Smooth muscle cell of the brain vasculature (primary cell): ENCODE data around the gene GOT1.

Experiments
- DNase-seq: peaks from one replicate; pipeline ENCODE4 v3.0.0-alpha.2; 2012; ENCODE audit warnings: low read depth, low spot score

GOT1 gene

DNA sequence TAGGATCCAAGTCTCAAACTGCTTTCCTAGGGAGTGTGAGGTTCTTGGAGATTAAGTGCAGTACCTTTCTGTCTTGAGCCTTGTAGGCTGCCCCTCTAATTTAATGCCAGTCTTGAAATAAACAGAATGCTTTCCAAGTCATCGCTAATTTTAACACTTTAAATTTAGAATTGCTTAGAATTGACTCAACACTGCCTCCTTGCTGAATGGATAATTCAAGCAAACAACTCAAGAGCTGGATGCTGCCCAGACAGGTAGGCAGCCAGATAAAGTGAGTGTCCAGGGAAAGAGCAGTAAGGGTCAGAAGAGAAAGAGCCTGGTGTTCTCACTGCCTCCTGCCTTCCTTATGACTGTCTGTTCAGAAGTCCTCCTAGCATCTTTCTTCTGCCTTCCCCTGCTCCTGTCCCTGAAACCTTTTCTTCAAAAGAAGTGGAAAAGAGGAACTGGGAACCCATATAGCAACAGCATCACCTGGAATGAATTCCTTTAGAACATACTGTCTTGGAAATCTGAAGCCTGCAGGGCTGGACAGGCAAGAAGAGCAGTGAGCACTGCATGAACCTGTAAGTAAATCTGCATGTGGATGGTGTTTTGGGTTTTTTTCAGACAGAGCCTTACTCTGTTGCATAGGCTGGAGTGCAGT is 3.1 kb upstream of the GOT1 start:
- DNase-seq: no peak

DNA sequence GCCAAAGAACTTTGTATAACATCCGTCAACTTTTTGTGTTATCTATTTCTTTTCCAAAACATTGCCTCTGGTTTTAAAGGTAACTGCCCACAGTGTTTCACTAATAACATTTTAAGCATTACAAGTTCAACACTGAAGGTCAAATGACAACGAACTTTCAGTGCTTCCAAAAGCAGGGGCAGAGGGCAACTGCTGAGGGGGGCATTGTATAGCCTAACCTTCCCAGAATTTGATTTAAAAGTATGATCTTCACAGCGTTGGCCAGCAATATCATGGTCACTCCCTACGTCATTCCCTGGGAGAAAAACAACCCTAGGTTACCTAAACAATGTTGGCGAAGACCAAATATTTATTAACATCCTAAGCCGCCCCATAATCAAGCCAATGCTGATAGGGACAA is 2.5 kb upstream of the GOT1 start:
- DNase-seq: no peak

DNA sequence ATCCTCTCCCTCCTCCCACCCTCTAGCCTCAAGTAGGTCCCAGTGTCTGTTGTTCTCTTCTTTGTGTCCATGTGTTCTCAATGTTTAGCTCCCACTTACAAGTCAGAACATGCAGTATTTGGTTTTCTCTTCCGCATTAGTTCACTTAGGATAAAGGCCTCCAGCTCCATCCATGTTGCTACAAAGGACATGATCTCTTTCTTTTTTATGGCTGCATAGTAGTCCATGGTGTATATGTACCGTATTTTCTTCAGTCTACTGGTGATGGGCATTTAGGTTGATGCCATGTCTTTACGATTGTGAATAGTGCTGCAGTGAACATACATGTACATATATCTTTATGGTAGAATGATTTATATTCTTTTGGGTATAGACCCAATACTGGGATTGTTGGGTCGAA is 1.6 kb upstream of the GOT1 start:
- DNase-seq: no peak

DNA sequence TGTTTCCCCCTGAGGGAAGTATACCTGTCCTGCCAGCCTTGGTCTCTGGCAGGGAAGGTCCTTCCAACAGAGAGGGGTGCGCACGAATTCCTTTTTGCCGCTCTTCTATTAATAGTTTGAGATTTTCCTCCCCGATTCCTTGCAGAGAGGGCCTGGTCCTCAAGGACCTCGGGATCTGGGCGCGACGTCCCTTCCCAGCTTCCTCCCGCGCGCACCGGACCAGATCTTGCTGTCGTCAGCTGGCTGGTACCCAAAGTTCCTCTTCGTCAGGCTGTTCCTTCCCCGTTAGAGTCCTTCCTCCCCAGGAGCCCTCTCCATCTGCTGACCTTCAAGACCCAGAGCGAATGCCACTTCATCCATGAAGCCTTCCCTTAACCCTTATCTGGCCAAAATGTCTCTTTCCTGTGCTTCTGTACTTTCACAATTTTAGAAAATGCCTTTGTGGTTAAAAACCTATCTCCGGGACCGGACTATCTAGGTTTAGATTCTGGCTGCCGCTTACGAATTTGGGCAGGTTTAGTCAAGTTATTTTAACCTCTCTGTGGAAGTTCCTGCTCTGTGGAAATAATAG is 851 bp upstream of the GOT1 start:
- DNase-seq: no peak

DNA sequence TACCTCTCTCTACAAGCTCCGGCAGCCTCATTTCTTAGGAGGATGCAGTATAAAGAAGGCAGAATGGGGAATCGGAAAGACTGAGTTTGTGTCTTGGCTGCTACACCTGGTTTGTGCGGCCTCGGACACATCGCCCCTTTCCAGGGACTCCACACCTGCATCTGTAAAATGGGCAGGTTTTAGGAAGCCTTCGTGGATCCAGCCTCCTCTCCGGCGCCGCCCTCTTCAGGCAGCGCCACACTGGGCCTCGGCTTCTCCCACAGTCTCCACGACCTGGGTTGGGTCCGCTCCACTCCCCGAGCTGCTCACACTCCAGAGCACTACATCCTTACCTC is 341 bp downstream of the GOT1 start:
- no peak for DNase-seq

DNA sequence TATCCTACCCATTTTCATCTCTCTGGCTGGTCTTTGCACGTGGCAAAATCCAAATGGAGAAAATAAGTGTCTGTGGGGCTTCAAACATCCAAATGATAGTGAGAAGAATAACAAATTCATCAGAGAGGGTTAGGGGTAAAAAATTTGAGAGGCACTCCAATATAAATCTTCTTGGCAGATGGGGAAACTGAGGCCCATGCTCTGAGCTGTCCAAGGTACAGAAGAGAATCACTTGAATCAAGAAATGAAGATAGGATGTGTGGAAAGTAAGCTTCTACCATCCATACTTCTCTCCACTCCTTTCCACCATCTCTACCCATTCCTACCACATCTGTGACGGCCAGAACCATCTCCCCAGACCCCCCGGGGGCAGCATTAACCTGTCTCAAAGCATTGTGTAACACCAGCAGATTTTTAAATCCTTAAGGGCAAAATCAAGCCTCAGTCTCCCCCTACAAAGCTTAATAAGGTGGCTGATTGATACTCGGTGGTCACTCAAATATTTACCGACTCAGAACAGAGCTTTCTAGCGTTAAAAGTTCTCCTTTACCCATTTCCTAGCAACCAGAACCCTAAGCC is 818 bp downstream of the GOT1 start:
- no peak for DNase-seq

DNA sequence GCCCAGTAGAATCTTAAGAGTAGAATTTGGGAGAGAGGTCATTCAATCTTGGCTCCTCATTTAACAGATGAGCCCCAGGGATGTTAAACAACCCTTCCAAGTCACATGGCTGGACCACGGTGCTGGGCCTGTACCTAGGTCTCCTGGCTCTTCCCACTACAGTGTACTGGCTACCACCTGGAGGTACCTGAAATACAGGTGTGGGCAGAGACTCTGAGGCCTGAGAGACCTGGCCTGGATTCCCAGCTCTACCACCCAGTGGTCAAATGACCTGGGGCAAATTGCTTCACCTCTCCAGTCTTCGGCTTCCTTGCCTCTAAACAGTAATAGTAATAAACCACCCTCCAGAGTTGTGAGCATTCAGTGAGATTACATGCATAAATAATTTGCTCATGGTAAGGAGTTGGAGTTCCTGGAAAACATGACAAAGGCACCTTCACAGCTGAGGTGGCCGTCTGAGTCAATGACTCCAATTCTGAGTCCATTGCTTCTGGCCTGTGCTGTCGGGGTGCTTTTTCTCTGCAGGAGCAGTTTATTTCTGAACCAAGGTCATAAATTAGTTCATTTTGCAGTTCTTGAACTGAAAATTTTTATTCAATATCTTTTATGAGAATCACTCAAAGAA is 2.7 kb downstream of the GOT1 start:
- DNase-seq: no peak

DNA sequence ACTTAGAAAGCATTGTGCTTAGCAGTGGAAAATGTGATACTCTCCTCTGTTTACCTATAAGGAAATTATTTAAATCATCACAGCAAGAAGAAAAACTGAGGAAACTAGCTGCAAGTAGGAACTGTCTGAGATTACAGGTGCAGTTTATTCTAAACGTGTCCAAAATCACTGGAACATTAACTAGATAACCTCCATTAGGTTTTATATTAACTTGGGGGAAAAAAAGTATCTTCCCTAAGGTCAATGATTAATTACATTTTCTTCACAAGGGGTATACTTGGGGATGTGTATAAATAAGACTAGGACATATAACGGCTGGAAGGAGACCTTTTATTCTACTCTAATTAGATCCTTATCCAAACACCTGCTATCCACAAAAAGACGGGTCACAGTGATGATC is 3.7 kb downstream of the GOT1 start:
- no peak for DNase-seq

DNA sequence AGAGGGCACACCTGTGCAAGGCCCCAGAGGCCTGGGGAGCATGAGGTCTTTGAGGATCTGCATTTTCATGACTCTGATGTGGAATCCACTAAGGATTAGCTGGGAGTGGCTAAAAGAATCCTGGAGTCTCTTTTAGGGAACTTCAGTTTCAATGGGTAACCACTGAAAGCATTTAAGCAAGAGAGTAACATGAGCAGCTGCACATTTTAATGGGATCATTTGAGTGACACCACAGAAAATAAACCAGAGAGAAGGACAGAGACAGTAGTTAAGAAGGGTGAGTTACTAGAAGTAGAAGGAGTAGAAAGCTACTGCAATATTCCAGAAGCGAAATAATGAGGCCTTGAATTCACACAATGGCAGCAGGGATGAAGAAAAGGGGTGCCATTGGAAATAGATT is 5.2 kb downstream of the GOT1 start:
- DNase-seq: no peak

DNA sequence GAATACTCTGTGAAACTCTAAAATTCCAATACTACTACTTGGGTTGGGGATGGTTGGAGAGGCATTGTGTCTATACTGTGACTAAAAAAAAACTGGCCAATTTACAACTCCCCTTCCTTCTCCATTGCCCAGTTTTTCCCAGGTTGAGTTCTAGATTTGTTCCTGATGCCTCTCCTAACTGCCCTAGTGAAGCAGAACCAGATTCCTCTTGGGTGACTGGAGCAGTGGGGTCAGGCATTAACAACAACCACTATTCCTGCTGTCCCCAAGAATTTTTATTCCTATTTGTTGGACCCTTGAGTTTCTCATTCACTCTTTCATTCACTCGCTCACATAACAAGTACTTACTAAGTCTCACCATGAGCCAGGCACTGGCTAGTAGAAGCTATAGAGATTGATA is 5.8 kb downstream of the GOT1 start:
- no peak for DNase-seq

DNA sequence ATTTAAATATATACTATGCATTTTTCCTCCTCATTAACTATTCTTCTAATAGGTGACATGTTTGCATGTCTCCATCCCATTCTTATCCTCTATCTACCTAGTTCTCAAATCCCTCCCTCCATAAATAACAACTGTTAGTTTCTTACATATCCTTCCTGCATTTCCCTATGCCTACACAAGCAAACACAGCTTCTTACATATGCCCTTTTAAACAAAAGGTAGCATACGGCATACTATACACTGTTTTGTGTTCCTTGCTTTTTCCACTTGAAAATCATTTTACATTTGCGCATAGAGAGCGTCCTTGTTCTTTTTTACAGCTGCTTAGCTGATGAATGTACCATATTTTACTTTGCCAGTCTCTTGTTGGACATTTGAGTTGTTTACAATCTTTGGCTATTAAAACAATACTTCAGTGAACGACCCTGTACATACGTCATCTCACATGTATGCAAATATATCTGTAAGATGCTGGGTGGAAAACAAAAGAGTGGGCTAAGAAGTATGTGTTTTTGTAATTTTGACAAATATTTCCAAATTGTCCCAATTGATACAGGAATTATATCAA is 7.8 kb downstream of the GOT1 start:
- no peak for DNase-seq

DNA sequence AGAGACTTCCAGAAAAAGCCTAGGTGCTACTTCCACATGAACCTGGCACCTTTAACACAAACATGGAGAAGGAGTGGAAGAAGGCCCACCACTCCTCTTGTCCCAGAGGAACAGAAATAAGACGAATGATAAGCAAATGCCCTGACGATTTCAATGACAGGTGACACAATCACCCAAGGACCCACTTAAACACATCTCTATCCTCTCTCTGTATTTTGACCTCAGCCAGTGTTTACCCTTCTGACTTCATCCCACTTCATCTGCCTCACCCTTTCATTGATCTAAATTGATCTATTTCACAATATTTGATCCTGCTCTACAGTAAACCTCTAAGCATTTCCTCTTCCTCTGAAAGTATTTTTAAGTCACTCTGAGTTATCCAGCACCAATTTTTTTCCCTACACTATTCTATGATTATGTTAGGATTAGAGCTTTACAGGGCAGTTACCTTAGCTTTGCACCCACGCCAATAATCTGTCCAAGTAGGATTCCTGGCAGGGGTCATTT is 9.1 kb downstream of the GOT1 start:
- DNase-seq: no peak

DNA sequence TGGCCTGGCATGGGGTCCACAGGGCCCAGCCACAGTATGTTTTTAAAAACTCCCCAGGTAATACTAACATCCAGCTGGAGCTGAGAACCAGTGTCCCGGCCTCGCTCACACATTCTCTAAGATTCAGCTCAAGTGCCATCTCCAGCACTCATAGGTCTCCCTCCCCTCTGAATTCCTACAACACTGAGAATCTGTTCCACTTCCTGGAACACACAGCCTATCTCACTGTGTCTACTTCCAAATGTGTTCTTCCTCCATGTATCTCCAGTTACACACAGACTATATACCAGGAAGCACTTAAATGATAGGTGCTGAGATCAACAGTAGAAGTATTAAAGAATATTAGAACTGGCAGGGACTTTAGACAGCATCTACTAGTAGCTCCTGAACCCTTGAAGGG is 10.7 kb downstream of the GOT1 start:
- no peak for DNase-seq

DNA sequence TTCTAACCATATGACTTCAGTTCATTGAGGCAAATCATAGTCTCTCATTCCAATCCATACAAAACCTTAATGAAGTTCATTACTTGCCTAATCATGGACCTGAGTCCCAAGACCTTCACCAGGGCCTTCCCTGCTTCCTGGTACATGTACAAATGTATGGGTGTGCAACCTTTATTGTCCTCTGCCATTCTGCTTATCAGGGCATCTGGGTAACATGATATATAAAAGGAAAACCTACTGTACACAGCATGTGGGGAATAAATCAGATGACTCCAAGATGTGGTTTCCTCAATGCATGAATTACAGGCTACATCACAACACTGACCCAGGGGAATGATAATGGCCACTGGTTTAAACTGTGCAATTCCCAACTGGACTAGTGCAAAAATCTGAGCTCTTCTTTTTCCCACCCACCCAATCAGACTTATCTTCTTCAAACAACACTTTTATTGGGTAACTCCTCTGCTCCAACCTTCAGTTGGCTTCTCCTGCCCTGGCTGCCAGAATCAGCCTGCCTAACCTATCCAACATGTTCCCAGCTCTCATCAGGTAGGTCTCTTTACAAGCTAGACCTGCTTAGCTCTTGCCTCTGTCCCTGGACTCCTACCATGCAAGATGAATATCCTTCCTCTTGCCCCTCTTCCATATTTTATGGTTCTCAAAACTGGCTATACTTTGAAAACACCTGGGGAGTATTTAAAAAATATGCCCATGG is 11.4 kb downstream of the GOT1 start:
- no peak for DNase-seq

DNA sequence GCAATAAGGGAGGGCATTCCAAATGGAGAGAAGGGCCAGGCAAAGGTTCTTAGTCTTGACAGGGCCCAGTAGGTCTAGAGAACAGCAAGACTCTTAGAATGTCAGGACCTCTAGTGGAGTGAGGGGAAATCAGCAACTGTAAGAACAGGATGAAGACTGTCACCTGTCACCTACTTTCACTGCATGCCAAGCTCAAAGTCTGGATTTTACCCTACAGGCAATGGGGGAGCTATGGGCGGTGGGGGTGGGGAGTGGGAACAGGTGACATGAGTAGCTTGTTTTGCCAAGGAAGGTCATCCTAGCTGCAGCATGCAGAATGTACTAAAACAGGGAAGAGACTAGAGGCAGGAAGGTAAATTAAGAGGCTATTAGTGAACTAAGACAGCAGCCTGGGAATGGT is 18.3 kb downstream of the GOT1 start:
- DNase-seq: no peak

DNA sequence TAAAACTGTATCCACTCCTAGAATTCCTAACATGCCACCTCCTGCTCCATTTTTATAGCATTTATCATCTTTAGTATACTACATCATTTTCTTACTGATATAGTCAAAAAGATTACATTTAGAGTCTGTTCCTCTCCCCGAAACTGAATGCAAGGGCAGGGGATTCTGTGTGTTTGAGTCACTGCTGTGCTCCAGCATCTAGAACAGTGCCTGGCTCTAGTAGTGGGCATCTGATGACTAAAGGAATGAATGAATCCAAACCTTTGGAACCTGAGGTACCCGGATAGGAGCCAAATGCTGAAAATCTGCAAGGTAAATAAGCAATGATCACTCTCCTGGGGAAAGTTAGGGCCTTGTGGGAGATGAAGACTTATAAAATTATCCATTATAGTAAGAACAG is 18.9 kb downstream of the GOT1 start:
- no peak for DNase-seq

DNA sequence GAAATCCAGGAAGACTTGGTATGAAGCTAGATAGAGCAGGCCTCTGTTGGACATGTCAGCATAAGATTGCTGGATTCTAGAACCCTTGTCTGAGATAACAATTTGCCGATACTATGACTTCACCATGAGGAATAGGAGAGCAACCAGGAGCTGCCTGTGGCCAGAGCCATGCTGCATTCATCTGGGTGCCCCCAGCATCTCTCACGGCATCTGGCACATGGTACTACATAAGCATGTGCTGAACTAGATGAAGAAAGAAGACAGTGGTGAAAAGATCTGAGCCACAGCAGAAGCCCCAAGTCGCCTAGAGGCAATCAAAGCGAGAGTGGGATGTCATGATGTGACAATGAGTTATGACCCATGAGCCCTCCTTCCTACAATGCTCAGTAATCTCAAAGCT is 19.5 kb downstream of the GOT1 start:
- DNase-seq: no peak

DNA sequence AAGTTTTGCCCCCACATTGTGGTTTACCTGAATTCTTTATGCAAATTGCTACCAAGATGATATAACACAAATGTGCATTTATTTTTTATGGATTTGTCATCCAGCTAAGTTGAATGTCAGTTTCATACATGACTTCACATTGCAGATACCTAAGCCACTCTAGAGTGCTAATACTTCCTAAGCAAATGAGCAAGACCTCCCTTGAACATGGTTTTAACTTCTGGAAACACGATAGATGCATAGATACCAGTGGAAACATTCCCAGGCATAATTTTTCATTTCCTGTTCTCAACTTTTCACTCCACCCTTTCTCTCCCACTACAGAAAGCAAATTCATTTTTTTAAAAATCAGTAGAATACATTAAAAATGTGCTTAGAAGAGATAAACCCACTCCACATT is 20.3 kb downstream of the GOT1 start:
- no peak for DNase-seq

DNA sequence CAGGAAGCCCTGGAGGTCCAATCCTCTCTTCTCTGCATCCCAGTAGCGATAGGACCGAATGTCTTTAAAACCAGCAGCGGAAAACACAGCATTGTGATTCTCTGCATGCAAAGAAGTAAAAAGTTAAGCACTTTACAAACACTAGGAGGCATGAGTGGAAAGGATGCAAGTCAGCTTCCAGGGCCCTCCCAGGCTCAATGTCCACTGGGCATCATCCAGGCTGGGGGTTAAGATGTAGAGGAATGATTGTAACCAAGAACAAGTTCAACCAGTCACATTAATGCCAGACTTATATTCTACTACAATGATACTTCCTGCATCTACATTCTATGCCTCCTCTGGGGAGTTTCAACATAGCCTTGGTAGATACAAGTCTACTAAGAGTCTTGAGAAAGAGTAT is 24.3 kb downstream of the GOT1 start:
- no peak for DNase-seq

DNA sequence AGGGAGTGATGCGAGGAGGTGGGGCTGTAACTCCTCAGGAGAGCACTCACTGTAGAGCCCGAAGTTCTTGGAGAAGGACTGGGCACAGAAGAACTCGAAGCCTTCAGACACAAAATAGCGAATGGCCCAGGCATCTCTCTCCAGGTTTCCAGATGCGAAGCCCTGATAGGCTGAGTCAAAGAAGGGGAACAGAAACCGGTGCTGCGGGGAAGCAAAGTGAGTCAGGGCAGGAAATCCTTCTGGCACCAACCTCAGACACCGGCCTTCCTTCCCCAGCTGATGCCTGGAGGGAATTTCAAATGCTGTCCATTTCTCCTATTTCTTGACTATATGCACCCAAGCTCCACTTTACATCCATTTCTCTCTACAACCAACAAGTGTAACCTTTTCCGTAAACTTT is 26.8 kb downstream of the GOT1 start:
- DNase-seq: no peak

DNA sequence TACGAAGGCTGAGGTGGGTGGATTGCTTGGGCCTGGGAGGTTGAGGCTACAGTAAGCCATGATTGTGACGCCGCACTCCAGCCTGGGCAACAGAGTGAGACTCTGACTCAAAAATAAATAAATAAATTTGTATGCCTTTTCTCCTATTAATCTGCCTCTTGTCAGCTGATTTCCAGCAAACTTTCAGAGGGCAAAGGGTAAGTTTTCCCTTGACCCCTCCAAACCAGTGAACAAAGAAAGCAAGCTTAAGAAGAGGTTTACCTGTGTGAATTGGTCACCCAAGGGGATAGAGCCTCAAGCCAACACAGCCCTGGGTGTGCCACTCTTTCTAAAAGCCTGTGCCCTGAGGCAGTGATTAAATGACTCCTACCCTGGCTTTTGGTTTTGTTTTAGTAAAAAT is 30.8 kb downstream of the GOT1 start:
- DNase-seq: no peak

DNA sequence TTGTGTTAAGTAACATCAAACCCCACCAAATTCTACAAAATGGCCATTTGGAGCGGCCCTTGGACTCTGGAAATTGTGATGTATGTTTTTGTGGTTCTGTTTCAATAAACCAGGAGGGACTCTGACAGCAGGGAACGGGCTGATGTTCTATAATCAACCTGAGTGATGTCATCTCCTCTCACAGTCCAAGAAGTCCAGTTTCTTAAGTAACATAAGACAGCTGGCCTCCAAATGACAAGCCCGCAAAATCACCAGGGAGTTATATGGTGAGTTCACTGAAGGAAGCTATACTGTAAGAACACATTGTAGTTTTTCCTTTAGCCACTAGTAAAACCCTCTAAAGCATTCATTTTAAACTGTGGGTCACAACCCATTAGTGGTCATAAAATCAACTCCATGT is 34.0 kb downstream of the GOT1 start:
- no peak for DNase-seq
